Bronchial epithelial cell (primary cell): Measurements from ENCODE around the gene FRMD4A. TPM values are rescaled to one million over a fixed set of nuclear protein-coding genes. Genes with fewer than 3 reads are reported as not detected.

Source experiments
- DNase-seq: peaks from one replicate; pipeline ENCODE4 v3.0.0-alpha.2; 2010; ENCODE audit warnings: low read depth
- FAIRE-seq: peaks from 2 replicates; lab custom pipeline; 2011; peaks lifted over from hg19 to GRCh38; lab: Jason Lieb, UNC
- H3K27me3 ChIP-seq: 2 replicates; pipeline ENCODE4 v1.5.1; 2011; ENCODE audit warnings: low read length; ENCODE audit not compliant: control insufficient read depth, insufficient read depth
- H3K36me3 ChIP-seq: 2 replicates; pipeline ENCODE4 v1.5.1; 2011; ENCODE audit warnings: low read length; ENCODE audit not compliant: control insufficient read depth, insufficient read depth
- H3K4me3 ChIP-seq: 2 replicates; pipeline ENCODE4 v1.5.1; 2011; ENCODE audit warnings: mild to moderate bottlenecking, low read depth, low read length, control low read depth
- CTCF ChIP-seq: IDR thresholded peaks from 2 replicates; pipeline ENCODE4 v1.5.1; 2011; ENCODE audit warnings: mild to moderate bottlenecking, moderate library complexity, low read length, control low read depth, inconsistent platforms; ENCODE audit not compliant: insufficient read depth, severe bottlenecking
- total RNA-seq: library from RNA; depleted of rRNA; stranded (reverse); fragments of >200 nt; gene quantifications from 2 replicates; pipeline ENCODE4 v1.2.1, GENCODE V29; 2014

FRMD4A gene
- total RNA-seq, 1 donor from 2014 or later: 3.2 TPM

- FAIRE-seq (no peak), DNase-seq (no peak)
- TF ChIP-seq CTCF: no peak
- Histone ChIP-seq H3K36me3 (no peaks in the 10 kb centered on the region), H3K27me3 (peaks cover 3% of the 10 kb centered on the region), H3K4me3 (no peak overlapping the region)
Measured at GRCh38 chr10:13938950-13939349, 391.8 kb downstream of the FRMD4A start.

GRCh38 chr10:13936826-13937225 lies 393.9 kb downstream of the FRMD4A start:
- H3K27me3 ChIP-seq: peaks cover 3% of the 10 kb centered on the region
- FAIRE-seq (no peak), DNase-seq (no peak)
- TF ChIP-seq CTCF: no peak
- no peaks in the 10 kb centered on the region for H3K36me3 ChIP-seq
- H3K4me3 ChIP-seq: no peak overlapping the region

GRCh38 chr10:13930120-13930519 lies 400.6 kb downstream of the FRMD4A start:
- TF ChIP-seq CTCF: no peak
- FAIRE-seq (no peak), DNase-seq (no peak)
- H3K36me3 ChIP-seq: no peaks in the 10 kb centered on the region
- no peak overlapping the region for H3K4me3 ChIP-seq
- no peaks in the 10 kb centered on the region for H3K27me3 ChIP-seq

- no peaks in the 10 kb centered on the region for H3K36me3 ChIP-seq
- no peak for TF ChIP-seq CTCF
- DNase-seq: no peak
- no peak for FAIRE-seq
- no peaks in the 10 kb centered on the region for H3K27me3 ChIP-seq
- H3K4me3 ChIP-seq: no peak overlapping the region
Measured at GRCh38 chr10:13928451-13928850, 402.3 kb downstream of the FRMD4A start.

- Histone ChIP-seq H3K4me3 (no peak overlapping the region), H3K27me3 (no peaks in the 10 kb centered on the region), H3K36me3 (no peaks in the 10 kb centered on the region)
- FAIRE-seq: no peak
- DNase-seq: no peak
- TF ChIP-seq CTCF: no peak
Measured at GRCh38 chr10:13925971-13926780, 404.5 kb downstream of the FRMD4A start.
